Upper lobe of left lung (tissue), 4 donors: ENCODE results near the gene GABRB1.

ENCODE experiments used
- POLR2A ChIP-seq, 4 donors: fragments of 450-650 bp; IDR thresholded peaks; one replicate each; pipeline ENCODE4 v1.5.1; 2016 to 2017; ENCODE audit warnings: antibody characterized with exemption in 4 of 4, mild to moderate bottlenecking in 2 of 4
- POLR2AphosphoS5 ChIP-seq, 2 donors: sonication (generic); formaldehyde crosslinking; IDR thresholded peaks; one replicate each; pipeline ENCODE4 v1.5.1; 2017; ENCODE audit warnings: antibody characterized with exemption in 2 of 2
- TF ChIP-seq, protein P1 (sequence below), 6 experiments: fragments of 450-650 bp in 4 of 6; fragments of 200-600 bp in 2 of 6; sonication (generic) in 2 of 6; IDR thresholded peaks; one replicate each; pipeline ENCODE4 v1.5.1; 2016 to 2019; ENCODE audit warnings: antibody characterized with exemption in 6 of 6

- TF ChIP-seq, protein P1, sequence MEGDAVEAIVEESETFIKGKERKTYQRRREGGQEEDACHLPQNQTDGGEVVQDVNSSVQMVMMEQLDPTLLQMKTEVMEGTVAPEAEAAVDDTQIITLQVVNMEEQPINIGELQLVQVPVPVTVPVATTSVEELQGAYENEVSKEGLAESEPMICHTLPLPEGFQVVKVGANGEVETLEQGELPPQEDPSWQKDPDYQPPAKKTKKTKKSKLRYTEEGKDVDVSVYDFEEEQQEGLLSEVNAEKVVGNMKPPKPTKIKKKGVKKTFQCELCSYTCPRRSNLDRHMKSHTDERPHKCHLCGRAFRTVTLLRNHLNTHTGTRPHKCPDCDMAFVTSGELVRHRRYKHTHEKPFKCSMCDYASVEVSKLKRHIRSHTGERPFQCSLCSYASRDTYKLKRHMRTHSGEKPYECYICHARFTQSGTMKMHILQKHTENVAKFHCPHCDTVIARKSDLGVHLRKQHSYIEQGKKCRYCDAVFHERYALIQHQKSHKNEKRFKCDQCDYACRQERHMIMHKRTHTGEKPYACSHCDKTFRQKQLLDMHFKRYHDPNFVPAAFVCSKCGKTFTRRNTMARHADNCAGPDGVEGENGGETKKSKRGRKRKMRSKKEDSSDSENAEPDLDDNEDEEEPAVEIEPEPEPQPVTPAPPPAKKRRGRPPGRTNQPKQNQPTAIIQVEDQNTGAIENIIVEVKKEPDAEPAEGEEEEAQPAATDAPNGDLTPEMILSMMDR (IDR thresholded peaks at IDR 0.05), result no peak
- TF ChIP-seq POLR2A (IDR thresholded peaks at IDR 0.05) (no peak), POLR2AphosphoS5 (IDR thresholded peaks at IDR 0.05) (no peak)
These were observed 20.9 kb upstream of the GABRB1 start for GRCh38 chr4:47010347-47010911.
